ENCODE results near the gene ZFR2. TPM values are rescaled to one million over a fixed set of nuclear protein-coding genes. Genes with fewer than 3 reads are reported as not detected.

The ZFR2 gene
- polyA plus RNA-seq, 2 of the 4 experiments (the other 2 are of a cell fraction), result 0.14 to 0.30 TPM

GRCh38 chr19:3785451-3785937 lies 83.3 kb downstream of the ZFR2 start:
- CTCF ChIA-PET, result no interaction called here
- Histone ChIP-seq H3K4me2 (peak overlapping the region; percentile 74), H3K4me1 (peaks cover 9% of the 10 kb centered on the region; the same call in 1 of the 3 replicates), H3K4me3 (no peak overlapping the region), H3K27ac (peak overlapping the region in 1 of 2 experiments; percentile 72; a peak in 3 of 6 replicates), H3K9me3 (peaks cover 19% of the 10 kb centered on the region)
- WGBS (ENCODE audit: missing lambda C conversion rate), result 100% methylated on average over 1 of the region's 47 CpGs
- POLR2A ChIA-PET, result no interaction called here
- DNase-seq (ENCODE audit: low read depth in 1 of 2, low spot score in 1 of 2) (no peak), FAIRE-seq (no peak), ATAC-seq (peak in 1 of 2 experiments; percentile 43; a peak in 3 of 6 replicates)
- no peak for TF ChIP-seq ATOH8 (CRISPR knock-in tag; IDR thresholded peaks at IDR 0.05; ENCODE audit: low read depth)
- no peak for TF ChIP-seq ZSCAN20 (CRISPR knock-in tag; IDR thresholded peaks at IDR 0.05)
- no peak for TF ChIP-seq ELK1 (IDR thresholded peaks at IDR 0.05; ENCODE audit: low read depth, low read length)
- TF ChIP-seq FOSL2 (IDR thresholded peaks at IDR 0.05), result no peak
- no peak for TF ChIP-seq FOSL2 (CRISPR knock-in tag; IDR thresholded peaks at IDR 0.05)
- no peak for TF ChIP-seq HEYL (CRISPR knock-in tag; IDR thresholded peaks at IDR 0.05)
- TF ChIP-seq MYC (IDR thresholded peaks at IDR 0.05; ENCODE audit: borderline replicate concordance, low read length), result no peak
- TF ChIP-seq FOXS1 (CRISPR knock-in tag; IDR thresholded peaks at IDR 0.05), result no peak
- no peak for TF ChIP-seq BCL3 (IDR thresholded peaks at IDR 0.05)
- no peak for TF ChIP-seq EHF (CRISPR knock-in tag; IDR thresholded peaks at IDR 0.05)
- no peak for TF ChIP-seq ESRRA (IDR thresholded peaks at IDR 0.05; ENCODE audit: borderline replicate concordance, low read length)

- H3K27ac ChIP-seq, result peak overlapping the region in 1 of 2 experiments; percentile 72; a peak in 4 of 6 replicates
- 23% methylated on average over 10 of the region's 25 CpGs for WGBS (ENCODE audit: missing lambda C conversion rate)
- H3K9me3 ChIP-seq, result peaks cover 19% of the 10 kb centered on the region
- H3K4me3 ChIP-seq, result no peak overlapping the region
- ATAC-seq, result peak; percentile 65 to 76; a peak in 5 of 6 replicates
- ChIA-PET CTCF (interaction anchor here (0.8 kb wide), 1 partner anchor 184 kb away, joined by 3 read pairs; no protein-coding TSS in a partner anchor), POLR2A (no interaction called here)
- FAIRE-seq, result no peak
- peak overlapping the region; percentile 74 for H3K4me2 ChIP-seq
- peak in 1 of 2 experiments; percentile 41 for DNase-seq (ENCODE audit: low read depth in 1 of 2, low spot score in 1 of 2)
- TF ChIP-seq RAD21 (conservative IDR thresholded peaks at IDR 0.05 in 1 of 2, IDR thresholded peaks at IDR 0.05 in 1 of 2) (no peak), CHD2 (IDR thresholded peaks at IDR 0.05; ENCODE audit: low read length, partially characterized antibody) (no peak), E2F6 (IDR thresholded peaks at IDR 0.05; ENCODE audit: borderline replicate concordance, low read depth) (no peak), KDM1A (IDR thresholded peaks at IDR 0.05; ENCODE audit: low read depth) (no peak), NR3C1 (IDR thresholded peaks at IDR 0.05) (no peak), MAZ (IDR thresholded peaks at IDR 0.05; ENCODE audit: borderline replicate concordance, low read depth, low read length) (no peak), ATOH8 (CRISPR knock-in tag; IDR thresholded peaks at IDR 0.05; ENCODE audit: low read depth) (no peak), KDM5A (IDR thresholded peaks at IDR 0.05) (no peak), SMC3 (IDR thresholded peaks at IDR 0.05) (no peak), CBX8 (IDR thresholded peaks at IDR 0.05) (no peak), ESRRA (IDR thresholded peaks at IDR 0.05; ENCODE audit: borderline replicate concordance, low read length) (no peak), TP53 (CRISPR knock-in tag; IDR thresholded peaks at IDR 0.05) (no peak), CBX2 (IDR thresholded peaks at IDR 0.05; ENCODE audit: borderline replicate concordance, low read depth) (no peak), MAX (IDR thresholded peaks at IDR 0.05) (no peak), CEBPB (IDR thresholded peaks at IDR 0.05) (no peak), NPAS2 (CRISPR knock-in tag; IDR thresholded peaks at IDR 0.05; ENCODE audit: borderline replicate concordance) (no peak), PHF8 (IDR thresholded peaks at IDR 0.05; ENCODE audit: borderline replicate concordance, low read depth) (no peak)
- H3K4me1 ChIP-seq, result peaks cover 9% of the 10 kb centered on the region; the same call in 1 of the 3 replicates
These were observed 84.0 kb downstream of the ZFR2 start for GRCh38 chr19:3784607-3785450.
